Endothelial cell of umbilical vein (primary cell): Measurements from ENCODE around the gene TK2. TPM values are rescaled to one million over a fixed set of nuclear protein-coding genes. Genes with fewer than 3 reads are reported as not detected.

Experiments used
- BruUV-seq: library from RNA; stranded (reverse); fragments of 400-500 nt; replicated peaks from 2 replicates; lab custom pipeline; 2021; lab: Mats Ljungman, UMichigan
- CTCF ChIA-PET: fragments of 300-600, 350-600 bp; sonication (Branson Sonifier 250); formaldehyde crosslinking; loops from one replicate; lab custom pipeline; 2021; ENCODE audit warnings: antibody characterized with exemption, inconsistent platforms; lab: Charles Lee
- POLR2A ChIA-PET: fragments of 300-600, 350-600 bp; sonication (Branson Sonifier 250); formaldehyde crosslinking; loops from one replicate; lab custom pipeline; 2021; ENCODE audit warnings: antibody characterized with exemption, inconsistent platforms; lab: Charles Lee
- DNase-seq: peaks from one replicate; pipeline ENCODE4 v3.0.0-alpha.2; 2011; ENCODE audit warnings: low read depth, low spot score
- FAIRE-seq: peaks from 2 replicates; lab custom pipeline; 2011; peaks lifted over from hg19 to GRCh38; lab: Jason Lieb, UNC
- H2AFZ ChIP-seq: 2 replicates; pipeline ENCODE4 v1.6.0; 2012; ENCODE audit warnings: low read depth, low read length, control low read depth, inconsistent platforms
- H3K27ac ChIP-seq: 2 replicates; pipeline ENCODE4 v1.5.1; 2011; ENCODE audit warnings: low read depth, mild to moderate bottlenecking, control low read depth, low read length, moderate library complexity; ENCODE audit not compliant: insufficient read depth
- H3K27me3 ChIP-seq, 2 experiments: 2 replicates each; pipeline versions ENCODE4 v1.6.0 to v1.6.1; 2011; ENCODE audit warnings: low read length in 2 of 2, mixed read lengths in 1 of 2; ENCODE audit not compliant: control insufficient read depth in 2 of 2, insufficient read depth in 2 of 2
- H3K36me3 ChIP-seq, 2 experiments: 2 replicates in 1 of 2; 3 replicates in 1 of 2; pipeline ENCODE4 v1.5.1; 2011; ENCODE audit warnings: low read length in 2 of 2, mild to moderate bottlenecking in 1 of 2, moderate library complexity in 1 of 2; ENCODE audit not compliant: control insufficient read depth in 2 of 2, insufficient read depth in 2 of 2; ENCODE audit errors: extremely low read depth in 1 of 2
- H3K4me1 ChIP-seq: 3 replicates; pipeline ENCODE4 v1.5.1; 2011; ENCODE audit warnings: mild to moderate bottlenecking, low read length; ENCODE audit not compliant: control insufficient read depth, insufficient read depth; ENCODE audit errors: extremely low read depth
- H3K4me2 ChIP-seq: 2 replicates; pipeline ENCODE4 v1.6.1; 2011; ENCODE audit warnings: low read length, control low read depth, mixed read lengths; ENCODE audit not compliant: insufficient read depth
- H3K4me3 ChIP-seq, 3 experiments: fragments of 200-600 bp in 1 of 3; sonication (generic), shearing (Covaris generic) in 1 of 3; replicated peaks in 1 of 3; 2 replicates each; pipeline ENCODE4 v1.5.1; 2011 to 2016; ENCODE audit warnings: control low read depth in 3 of 3, low read length in 3 of 3, mild to moderate bottlenecking in 2 of 3, inconsistent platforms in 1 of 3, low read depth in 1 of 3, moderate library complexity in 1 of 3; ENCODE audit not compliant: insufficient read depth in 1 of 3
- H3K79me2 ChIP-seq: 2 replicates; pipeline ENCODE4 v1.6.0; 2012; ENCODE audit warnings: low read length, inconsistent platforms; ENCODE audit not compliant: control insufficient read depth, insufficient read depth
- H3K9ac ChIP-seq: replicated peaks from 2 replicates; pipeline ENCODE3; 2011; ENCODE audit warnings: low read length, control low read depth; ENCODE audit not compliant: insufficient read depth; ENCODE audit errors: extremely low read depth
- H3K9me1 ChIP-seq: replicated peaks from 3 replicates; pipeline ENCODE4 v1.6.0; 2011; ENCODE audit warnings: mild to moderate bottlenecking, low read length; ENCODE audit not compliant: control insufficient read depth, insufficient read depth; ENCODE audit errors: extremely low read depth
- H3K9me3 ChIP-seq: replicated peaks from 2 replicates; pipeline ENCODE4 v1.5.1; 2012; ENCODE audit warnings: low read length, inconsistent platforms; ENCODE audit not compliant: control insufficient read depth, insufficient read depth
- H4K20me1 ChIP-seq: replicated peaks from 2 replicates; pipeline ENCODE3; 2011; ENCODE audit warnings: mild to moderate bottlenecking, low read length; ENCODE audit not compliant: control insufficient read depth, insufficient read depth; ENCODE audit errors: extremely low read depth
- EZH2 ChIP-seq: IDR thresholded peaks from 2 replicates; pipeline ENCODE4 v1.6.1; 2012; ENCODE audit warnings: borderline replicate concordance, low read depth, mild to moderate bottlenecking, moderate library complexity, low read length, inconsistent platforms; ENCODE audit not compliant: severe bottlenecking
- FOS ChIP-seq: IDR thresholded peaks from 2 replicates; pipeline ENCODE4 v1.6.1; 2011; ENCODE audit warnings: mild to moderate bottlenecking, low read length, moderate library complexity, borderline replicate concordance; ENCODE audit not compliant: insufficient read depth
- GATA2 ChIP-seq: IDR thresholded peaks from 2 replicates; pipeline ENCODE4 v1.7.0; 2011; ENCODE audit warnings: low read depth, mild to moderate bottlenecking, moderate library complexity, mixed read lengths, low read length; ENCODE audit not compliant: insufficient read length, insufficient read depth
- JUN ChIP-seq: IDR thresholded peaks from 2 replicates; pipeline ENCODE4 v1.6.1; 2011; ENCODE audit warnings: borderline replicate concordance, low read depth; ENCODE audit not compliant: insufficient read length, insufficient read depth
- MYC ChIP-seq: IDR thresholded peaks from one replicate; pipeline ENCODE4 v1.6.1; 2011; ENCODE audit warnings: mild to moderate bottlenecking, low read depth, low read length
- POLR2A ChIP-seq: IDR thresholded peaks from 2 replicates; pipeline ENCODE4 v1.6.1; 2012; ENCODE audit warnings: low read depth, mild to moderate bottlenecking, control low read depth, low read length
- POLR2AphosphoS5 ChIP-seq: IDR thresholded peaks from 2 replicates; pipeline ENCODE4 v1.6.1; 2012; ENCODE audit warnings: low read depth, mild to moderate bottlenecking, control low read depth, low read length, moderate library complexity; ENCODE audit not compliant: insufficient read depth
- dilution Hi-C: fragments of 300-500 bp; cut with MboI; formaldehyde crosslinking; loops from one replicate; pipeline ENCODE4 v1.15.0; 2019; ENCODE audit warnings: low sequenced_read_pairs; ENCODE audit not compliant: extremely low pct_ligation_motif_present
- intact Hi-C: fragments of 100-400 bp; cut with micrococcal nuclease; formaldehyde crosslinking; loops from one replicate; pipeline ENCODE4 v1.10.0; 2022
- polyA plus RNA-seq, 4 experiments: library from polyadenylated mRNA; depleted of rRNA in 3 of 4; stranded (reverse) in 3 of 4; unstranded in 1 of 4; fragments of >200 nt; gene quantifications; 2 replicates each; pipeline versions ENCODE4 v1.2.1 to v1.2.3, GENCODE V29; 2011 to 2012; ENCODE audit warnings: missing spikeins in 1 of 4
- total RNA-seq: library from RNA; stranded (reverse); gene quantifications from 2 replicates; pipeline ENCODE4 v1.2.3, GENCODE V29; 2021
- TF ChIP-seq, protein P1 (sequence below): IDR thresholded peaks from 2 replicates; pipeline ENCODE4 v1.6.1; 2011; ENCODE audit not compliant: insufficient read depth, insufficient read length
- TF ChIP-seq, protein P2 (sequence below), 2 donors: IDR thresholded peaks; 1 replicate in 1 of 2; 2 replicates in 1 of 2; pipeline ENCODE4 v1.5.1; 2011; ENCODE audit warnings: low read length in 2 of 2, mild to moderate bottlenecking in 2 of 2, moderate library complexity in 2 of 2, control low read depth in 1 of 2, inconsistent platforms in 1 of 2, low read depth in 1 of 2; ENCODE audit not compliant: insufficient read depth in 1 of 2; ENCODE audit errors: extremely low read depth in 1 of 2

TK2 gene
- total and polyA plus RNA-seq, 2 donors (not counting 3 experiments of a cell fraction or from before 2014, with no cell fraction given): 12.1 to 25.2 TPM

DNA sequence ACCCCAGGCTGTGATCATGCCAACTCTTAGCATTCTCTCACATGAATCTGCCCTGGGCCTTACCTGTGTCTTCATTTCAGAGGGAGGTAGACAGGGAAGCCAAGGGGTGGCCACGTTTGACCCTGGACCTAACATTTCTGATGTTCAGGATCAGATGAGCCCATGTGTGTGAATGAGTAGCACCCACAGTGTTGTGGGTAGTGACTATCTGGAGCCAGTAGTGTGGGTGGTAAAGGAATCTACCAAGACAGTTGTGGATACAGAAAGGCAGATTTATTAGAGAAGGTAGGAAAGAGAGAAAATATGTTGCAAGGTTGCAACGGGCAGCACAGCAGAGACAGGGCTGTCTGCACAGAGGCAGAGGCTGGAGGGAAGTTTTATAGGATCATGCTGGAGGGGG is 60.5 kb downstream of the TK2 start:
- intact Hi-C loops: no loop called here
- H3K27me3 ChIP-seq: no peaks in the 10 kb centered on the region
- FAIRE-seq (no peak), DNase-seq (no peak)
- no peak for TF ChIP-seq POLR2A
- no peak for TF ChIP-seq EZH2
- TF ChIP-seq FOS: no peak
- no peak for TF ChIP-seq JUN
- no peak for TF ChIP-seq POLR2AphosphoS5
- TF ChIP-seq GATA2: no peak
- TF ChIP-seq, protein P1, sequence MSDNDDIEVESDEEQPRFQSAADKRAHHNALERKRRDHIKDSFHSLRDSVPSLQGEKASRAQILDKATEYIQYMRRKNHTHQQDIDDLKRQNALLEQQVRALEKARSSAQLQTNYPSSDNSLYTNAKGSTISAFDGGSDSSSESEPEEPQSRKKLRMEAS: no peak
- no peak for TF ChIP-seq MYC
- TF ChIP-seq, protein P2, sequence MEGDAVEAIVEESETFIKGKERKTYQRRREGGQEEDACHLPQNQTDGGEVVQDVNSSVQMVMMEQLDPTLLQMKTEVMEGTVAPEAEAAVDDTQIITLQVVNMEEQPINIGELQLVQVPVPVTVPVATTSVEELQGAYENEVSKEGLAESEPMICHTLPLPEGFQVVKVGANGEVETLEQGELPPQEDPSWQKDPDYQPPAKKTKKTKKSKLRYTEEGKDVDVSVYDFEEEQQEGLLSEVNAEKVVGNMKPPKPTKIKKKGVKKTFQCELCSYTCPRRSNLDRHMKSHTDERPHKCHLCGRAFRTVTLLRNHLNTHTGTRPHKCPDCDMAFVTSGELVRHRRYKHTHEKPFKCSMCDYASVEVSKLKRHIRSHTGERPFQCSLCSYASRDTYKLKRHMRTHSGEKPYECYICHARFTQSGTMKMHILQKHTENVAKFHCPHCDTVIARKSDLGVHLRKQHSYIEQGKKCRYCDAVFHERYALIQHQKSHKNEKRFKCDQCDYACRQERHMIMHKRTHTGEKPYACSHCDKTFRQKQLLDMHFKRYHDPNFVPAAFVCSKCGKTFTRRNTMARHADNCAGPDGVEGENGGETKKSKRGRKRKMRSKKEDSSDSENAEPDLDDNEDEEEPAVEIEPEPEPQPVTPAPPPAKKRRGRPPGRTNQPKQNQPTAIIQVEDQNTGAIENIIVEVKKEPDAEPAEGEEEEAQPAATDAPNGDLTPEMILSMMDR (IDR thresholded peaks at IDR 0.05; ENCODE audit: extremely low read depth in 1 of 2, insufficient read depth in 1 of 2, low read depth in 1 of 2, low read length in 2 of 2): no peak
- H3K4me3 ChIP-seq: no peak overlapping the region
- no peaks in the 10 kb centered on the region for H3K79me2 ChIP-seq
- H3K4me1 ChIP-seq: peaks cover 2% of the 10 kb centered on the region
- H3K9me1 ChIP-seq: no peaks in the 10 kb centered on the region
- H3K9me3 ChIP-seq: no peaks in the 10 kb centered on the region
- H4K20me1 ChIP-seq: no peaks in the 10 kb centered on the region
- ChIA-PET POLR2A (no interaction called here), CTCF (interaction anchor here (0.7 kb wide), 1 partner anchor 27 kb away, joined by 4 read pairs; no protein-coding TSS in a partner anchor)
- H3K36me3 ChIP-seq: no peaks in the 10 kb centered on the region
- H3K9ac ChIP-seq: no peak overlapping the region
- dilution Hi-C loops: no loop called here
- H3K4me2 ChIP-seq: no peak overlapping the region
- BruUV-seq: no TSS peak
- H3K27ac ChIP-seq: no peak overlapping the region
- H2AFZ ChIP-seq: no peak overlapping the region
